ENCODE results near the gene ITGA2. TPM values are rescaled to one million over a fixed set of nuclear protein-coding genes. Genes with fewer than 3 reads are reported as not detected.

The ITGA2 gene
- polyA plus RNA-seq (2011; rRNA removed) (58.2 and 71.9 TPM in 2 replicates), polyA minus RNA-seq (2011; rRNA and poly(A)+ RNA removed) (84.4 and 118 TPM in 2 replicates)

DNA sequence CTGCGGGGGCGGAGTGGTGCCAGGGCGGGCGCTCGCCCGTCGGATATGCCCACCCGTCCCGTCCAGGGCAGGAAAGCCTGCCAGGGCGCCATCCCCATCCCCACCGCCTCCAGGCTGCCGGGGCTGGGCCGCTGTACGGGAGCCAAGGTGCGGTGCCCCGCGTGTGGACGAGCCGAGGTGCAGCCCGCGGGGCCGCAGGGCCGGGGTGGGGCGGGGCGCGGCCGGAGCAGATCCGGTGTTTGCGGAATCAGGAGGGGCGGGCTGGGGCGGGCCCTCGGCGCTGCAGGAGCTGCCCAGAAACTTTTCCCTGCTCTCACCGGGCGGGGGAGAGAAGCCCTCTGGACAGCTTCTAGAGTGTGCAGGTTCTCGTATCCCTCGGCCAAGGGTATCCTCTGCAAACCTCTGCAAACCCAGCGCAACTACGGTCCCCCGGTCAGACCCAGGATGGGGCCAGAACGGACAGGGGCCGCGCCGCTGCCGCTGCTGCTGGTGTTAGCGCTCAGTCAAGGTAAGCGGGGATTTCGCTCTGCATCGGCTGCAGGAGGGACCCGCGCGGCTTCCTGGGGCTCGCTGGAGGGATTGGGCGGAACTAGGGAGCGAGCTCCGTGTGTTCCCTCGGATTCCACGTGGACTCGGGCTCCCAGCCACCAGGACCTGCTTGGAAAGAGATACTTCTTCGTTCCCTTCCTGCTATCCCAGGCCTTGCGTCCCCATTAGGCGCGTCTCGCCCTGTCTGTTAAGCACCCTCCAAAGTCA is at the start of gene ITGA2:
ITGA2 (plus strand) TSS at position 328 of the 756 bp plus-strand sequence; CDS start at position 445, 117 bp downstream.
- no peak within 1 kb of the TSS for H3K27ac ChIP-seq (ENCODE audit: low read depth, low read length)
- POLR2A ChIA-PET = interaction anchor here (0.7 to 1.6 kb wide), 2 partner anchors 35 to 430 kb away, joined by 4 to 5 read pairs; no protein-coding TSS in a partner anchor
- CTCF ChIA-PET = interaction anchor here (1.2 to 3.1 kb wide), 2 partner anchors 40 to 107 kb away, joined by 3 to 23 read pairs; no protein-coding TSS in a partner anchor
- DNase-seq (ENCODE audit: low read depth, low spot score) = no peak
- TF ChIP-seq, protein P1, sequence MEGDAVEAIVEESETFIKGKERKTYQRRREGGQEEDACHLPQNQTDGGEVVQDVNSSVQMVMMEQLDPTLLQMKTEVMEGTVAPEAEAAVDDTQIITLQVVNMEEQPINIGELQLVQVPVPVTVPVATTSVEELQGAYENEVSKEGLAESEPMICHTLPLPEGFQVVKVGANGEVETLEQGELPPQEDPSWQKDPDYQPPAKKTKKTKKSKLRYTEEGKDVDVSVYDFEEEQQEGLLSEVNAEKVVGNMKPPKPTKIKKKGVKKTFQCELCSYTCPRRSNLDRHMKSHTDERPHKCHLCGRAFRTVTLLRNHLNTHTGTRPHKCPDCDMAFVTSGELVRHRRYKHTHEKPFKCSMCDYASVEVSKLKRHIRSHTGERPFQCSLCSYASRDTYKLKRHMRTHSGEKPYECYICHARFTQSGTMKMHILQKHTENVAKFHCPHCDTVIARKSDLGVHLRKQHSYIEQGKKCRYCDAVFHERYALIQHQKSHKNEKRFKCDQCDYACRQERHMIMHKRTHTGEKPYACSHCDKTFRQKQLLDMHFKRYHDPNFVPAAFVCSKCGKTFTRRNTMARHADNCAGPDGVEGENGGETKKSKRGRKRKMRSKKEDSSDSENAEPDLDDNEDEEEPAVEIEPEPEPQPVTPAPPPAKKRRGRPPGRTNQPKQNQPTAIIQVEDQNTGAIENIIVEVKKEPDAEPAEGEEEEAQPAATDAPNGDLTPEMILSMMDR (IDR thresholded peaks at IDR 0.05; ENCODE audit: low read depth, low read length) = no peak
- H3K9me3 ChIP-seq (ENCODE audit: control insufficient read depth, insufficient read depth, low read length) = no peaks in the 10 kb centered on the region
- no peaks in the 10 kb centered on the region for H3K27me3 ChIP-seq (ENCODE audit: control insufficient read depth, insufficient read depth, low read length)
- peak within 1 kb of the TSS; percentile 86 for H3K4me3 ChIP-seq (ENCODE audit: low read depth, low read length)

DNA sequence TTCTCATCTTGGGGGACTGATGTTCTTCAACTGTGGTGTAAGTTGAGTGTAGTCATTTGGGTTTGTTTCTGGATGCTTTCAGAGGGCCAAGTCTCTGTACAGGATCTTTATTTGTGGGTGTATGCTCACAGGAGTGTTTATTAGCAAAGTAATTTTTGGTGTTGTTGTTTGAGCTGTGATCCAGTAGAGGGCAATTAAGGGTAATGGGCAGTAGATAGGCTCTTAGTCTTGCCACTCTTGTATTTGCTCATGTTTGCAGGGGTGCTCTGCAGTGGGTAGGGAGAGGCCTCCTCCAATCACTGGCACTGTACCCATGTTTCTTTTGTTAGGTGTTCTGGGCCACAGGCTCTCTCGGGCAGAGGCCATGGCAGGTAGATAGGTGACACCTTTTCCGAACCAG is 45.9 kb upstream of the ITGA2 start:
- no peak for DNase-seq (ENCODE audit: low read depth, low spot score)
- CTCF ChIA-PET = no interaction called here
- TF ChIP-seq, protein P1 (IDR thresholded peaks at IDR 0.05; ENCODE audit: low read depth, low read length) = no peak

DNA sequence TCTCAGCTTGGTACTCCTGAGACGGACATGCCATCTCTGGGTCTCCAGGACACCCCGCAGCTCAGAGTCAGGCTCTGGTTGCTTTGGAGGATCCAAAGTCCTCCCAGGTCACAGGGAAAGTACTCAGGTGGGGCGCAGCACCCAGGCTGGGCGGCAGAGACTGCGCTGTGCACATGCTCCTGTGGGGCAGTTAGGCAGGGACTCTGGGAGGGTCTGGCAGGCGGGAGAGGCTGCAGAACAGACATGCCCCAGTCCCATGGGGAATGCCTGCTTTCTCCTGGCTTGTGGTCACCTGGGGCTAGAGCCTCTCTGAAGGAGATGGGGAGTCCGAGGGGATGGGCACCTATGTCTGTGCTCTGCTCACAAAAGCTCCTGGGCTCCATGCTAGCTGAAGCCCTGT is 45.3 kb upstream of the ITGA2 start:
- TF ChIP-seq, protein P1 (IDR thresholded peaks at IDR 0.05; ENCODE audit: low read depth, low read length) = no peak
- no peak overlapping the region for H3K4me3 ChIP-seq (ENCODE audit: low read depth, low read length)
- CTCF ChIA-PET = no interaction called here
- H3K27me3 ChIP-seq (ENCODE audit: control insufficient read depth, insufficient read depth, low read length) = no peaks in the 10 kb centered on the region
- DNase-seq (ENCODE audit: low read depth, low spot score) = no peak
- no peaks in the 10 kb centered on the region for H3K9me3 ChIP-seq (ENCODE audit: control insufficient read depth, insufficient read depth, low read length)
- no peak overlapping the region for H3K27ac ChIP-seq (ENCODE audit: low read depth, low read length)
- POLR2A ChIA-PET = no interaction called here

More for the DNA sequence above, 45.9 kb upstream of the ITGA2 start:
- Histone ChIP-seq H3K4me3 (ENCODE audit: low read depth, low read length) (no peak overlapping the region), H3K9me3 (ENCODE audit: control insufficient read depth, insufficient read depth, low read length) (no peaks in the 10 kb centered on the region), H3K27me3 (ENCODE audit: control insufficient read depth, insufficient read depth, low read length) (no peaks in the 10 kb centered on the region), H3K27ac (ENCODE audit: low read depth, low read length) (no peak overlapping the region)
- POLR2A ChIA-PET = no interaction called here

DNA sequence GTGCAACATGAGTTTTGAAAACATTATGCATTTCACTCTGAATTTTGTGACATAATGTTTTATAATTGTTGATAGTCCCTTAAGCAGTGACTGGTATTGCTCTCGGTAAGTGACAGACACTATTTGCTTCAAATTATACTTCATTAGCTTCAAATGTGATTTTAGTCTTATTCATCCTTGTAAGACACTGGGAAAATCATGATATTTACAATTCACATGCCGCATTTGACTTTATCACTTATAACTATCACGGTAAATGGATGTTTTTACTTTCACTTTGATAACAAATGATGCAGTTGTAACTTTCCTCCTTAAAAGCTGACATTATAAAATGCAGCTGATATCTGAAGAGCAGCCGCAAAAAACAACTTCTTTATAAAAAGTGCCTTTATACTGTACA is 44.1 kb upstream of the ITGA2 start:
- DNase-seq (ENCODE audit: low read depth, low spot score) = no peak
- H3K9me3 ChIP-seq (ENCODE audit: control insufficient read depth, insufficient read depth, low read length) = no peaks in the 10 kb centered on the region
- H3K4me3 ChIP-seq (ENCODE audit: low read depth, low read length) = peak overlapping the region; percentile 1; the same call in 1 of the 2 replicates
- POLR2A ChIA-PET = no interaction called here
- H3K27me3 ChIP-seq (ENCODE audit: control insufficient read depth, insufficient read depth, low read length) = no peaks in the 10 kb centered on the region
- no peak overlapping the region for H3K27ac ChIP-seq (ENCODE audit: low read depth, low read length)
- TF ChIP-seq, protein P1 (IDR thresholded peaks at IDR 0.05; ENCODE audit: low read depth, low read length) = no peak
- CTCF ChIA-PET = interaction anchor here (0.6 to 6.6 kb wide), 4 partner anchors 30 to 1283 kb away, joined by 3 to 148 read pairs (median 5); no protein-coding TSS in a partner anchor

DNA sequence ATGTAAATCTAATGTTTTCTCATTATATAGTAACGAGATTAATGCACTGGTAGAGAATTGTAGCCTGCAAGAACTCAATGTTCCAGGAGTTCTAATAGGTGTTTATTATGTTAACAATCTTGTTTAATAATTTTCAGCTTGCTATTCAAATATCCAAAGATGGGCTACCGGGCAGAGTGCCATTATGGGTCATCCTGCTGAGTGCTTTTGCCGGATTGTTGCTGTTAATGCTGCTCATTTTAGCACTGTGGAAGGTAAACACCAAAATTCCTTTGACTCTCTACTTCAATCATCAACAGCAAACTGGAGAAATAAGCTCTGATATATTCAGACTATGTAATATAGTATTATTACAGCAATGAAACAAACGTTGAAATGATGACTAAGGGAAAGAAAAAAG is 41.9 kb upstream of the ITGA2 start:
- no peak for DNase-seq (ENCODE audit: low read depth, low spot score)
- ChIA-PET CTCF (interaction anchor here (1.0 to 6.6 kb wide), 7 partner anchors 15 to 150 kb away, joined by 3 to 148 read pairs (median 25); no protein-coding TSS in a partner anchor), POLR2A (interaction anchor here (0.6 kb wide), 1 partner anchor 91 kb away, joined by 4 read pairs; no protein-coding TSS in a partner anchor)
- H3K4me3 ChIP-seq (ENCODE audit: low read depth, low read length) = no peak overlapping the region
- TF ChIP-seq, protein P1 (IDR thresholded peaks at IDR 0.05; ENCODE audit: low read depth, low read length) = no peak
- no peaks in the 10 kb centered on the region for H3K27me3 ChIP-seq (ENCODE audit: control insufficient read depth, insufficient read depth, low read length)
- no peak overlapping the region for H3K27ac ChIP-seq (ENCODE audit: low read depth, low read length)
- no peaks in the 10 kb centered on the region for H3K9me3 ChIP-seq (ENCODE audit: control insufficient read depth, insufficient read depth, low read length)

Measured in AG04450 (cell line).